Glutamatergic neuron (in vitro differentiated cells): ENCODE measurements around the gene LDLRAD4. TPM values are rescaled to one million over a fixed set of nuclear protein-coding genes. Genes with fewer than 3 reads are reported as not detected.

Experiments used
- DNase-seq: peaks from one replicate; pipeline ENCODE4 v3.0.0; 2022
- H3K27ac Mint-ChIP-seq: one replicate; pipeline ENCODE4 v1.8.0; 2020; ENCODE audit warnings: mild to moderate bottlenecking, mixed read lengths, inconsistent platforms; ENCODE audit not compliant: unreplicated experiment
- H3K27me3 Mint-ChIP-seq: one replicate; pipeline ENCODE4 v1.8.0; 2020; ENCODE audit warnings: mild to moderate bottlenecking, moderate library complexity, mixed read lengths, inconsistent platforms; ENCODE audit not compliant: unreplicated experiment
- H3K36me3 Mint-ChIP-seq: one replicate; pipeline ENCODE4 v1.8.0; 2020; ENCODE audit warnings: mild to moderate bottlenecking, mixed read lengths, inconsistent platforms; ENCODE audit not compliant: unreplicated experiment
- H3K4me1 Mint-ChIP-seq: one replicate; pipeline ENCODE4 v1.8.0; 2020; ENCODE audit warnings: mild to moderate bottlenecking, low read depth, mixed read lengths, inconsistent platforms; ENCODE audit not compliant: unreplicated experiment
- H3K4me3 Mint-ChIP-seq: one replicate; pipeline ENCODE4 v1.8.0; 2020; ENCODE audit warnings: mild to moderate bottlenecking, mixed read lengths, inconsistent platforms; ENCODE audit not compliant: unreplicated experiment
- H3K9me3 Mint-ChIP-seq: one replicate; pipeline ENCODE4 v1.8.0; 2020; ENCODE audit warnings: mild to moderate bottlenecking, moderate library complexity, mixed read lengths, inconsistent platforms; ENCODE audit not compliant: unreplicated experiment
- CTCF ChIP-seq: fragments of 200-600 bp; sonication (generic); IDR thresholded peaks from one replicate; pipeline ENCODE4 v1.5.0; 2021; ENCODE audit not compliant: partially characterized antibody, unreplicated experiment
- total RNA-seq: library from RNA; stranded (reverse); fragmentation: NEBNext Ultra II Directional; extraction: Animal tissue kit (Norgen Biotek cat#: 25700); gene quantifications from one replicate; pipeline ENCODE4 v1.2.1, GENCODE V29; 2021; ENCODE audit not compliant: unreplicated experiment

LDLRAD4 gene
- total RNA-seq, 1 donor from 2014 or later: 0.29 TPM

GRCh38 chr18:13371689-13372418 lies 153.3 kb downstream of the LDLRAD4 start:
- no peaks in the 10 kb centered on the region for H3K9me3 Mint-ChIP-seq
- no peak for TF ChIP-seq CTCF
- no peak overlapping the region for H3K4me3 Mint-ChIP-seq
- no peaks in the 10 kb centered on the region for H3K36me3 Mint-ChIP-seq
- H3K4me1 Mint-ChIP-seq: peaks cover 5% of the 10 kb centered on the region
- DNase-seq: no peak
- H3K27me3 Mint-ChIP-seq: peaks cover 5% of the 10 kb centered on the region
- H3K27ac Mint-ChIP-seq: no peak overlapping the region

DNA sequence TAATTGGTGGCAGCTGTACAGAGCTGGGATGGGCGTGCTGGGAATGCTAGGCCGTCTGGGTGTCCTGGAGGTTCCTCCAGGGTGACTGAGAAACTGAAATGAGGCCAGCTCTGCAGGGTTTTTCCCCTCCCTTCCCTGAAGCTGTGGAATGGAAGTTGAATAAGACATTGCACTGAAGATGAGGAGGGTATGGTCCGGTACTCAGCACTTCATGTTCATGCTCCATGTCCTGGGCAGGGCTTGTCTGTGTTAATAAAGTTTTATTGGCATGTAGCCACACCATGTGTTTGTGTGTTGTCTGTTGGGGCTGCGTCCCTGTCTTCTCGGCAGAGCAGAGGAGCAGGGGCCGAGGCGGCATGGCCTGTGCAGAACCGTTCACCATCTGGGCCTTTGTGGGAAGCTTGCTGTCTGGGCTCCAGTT lies 154.0 kb downstream of the LDLRAD4 start:
- no peak overlapping the region for H3K4me3 Mint-ChIP-seq
- H3K27me3 Mint-ChIP-seq: no peaks in the 10 kb centered on the region
- no peak for TF ChIP-seq CTCF
- no peak for DNase-seq
- peaks cover 7% of the 10 kb centered on the region for H3K4me1 Mint-ChIP-seq
- no peaks in the 10 kb centered on the region for H3K9me3 Mint-ChIP-seq
- no peak overlapping the region for H3K27ac Mint-ChIP-seq
- H3K36me3 Mint-ChIP-seq: no peaks in the 10 kb centered on the region

DNA sequence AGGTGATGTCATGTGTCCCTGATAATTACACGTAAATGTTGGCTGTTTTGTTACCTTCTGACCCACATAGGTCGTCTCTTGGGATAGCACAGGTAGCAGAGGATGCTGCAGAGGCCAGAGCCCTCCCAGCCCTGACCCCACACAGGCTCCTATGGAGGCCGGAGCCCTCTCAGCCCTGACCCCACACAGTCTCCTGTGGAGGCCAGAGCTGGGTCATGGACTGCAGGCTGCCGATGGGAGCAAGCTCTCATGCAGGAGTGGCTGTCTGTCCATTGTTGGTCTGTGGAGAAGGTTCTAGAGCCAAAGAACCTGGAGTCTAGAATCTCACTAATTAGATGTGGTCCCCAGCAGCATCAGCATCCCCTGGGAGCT lies 155.5 kb downstream of the LDLRAD4 start:
- H3K27me3 Mint-ChIP-seq: no peaks in the 10 kb centered on the region
- H3K4me3 Mint-ChIP-seq: no peak overlapping the region
- DNase-seq: no peak
- TF ChIP-seq CTCF: no peak
- H3K27ac Mint-ChIP-seq: no peak overlapping the region
- H3K4me1 Mint-ChIP-seq: peaks cover 11% of the 10 kb centered on the region
- H3K36me3 Mint-ChIP-seq: no peaks in the 10 kb centered on the region
- H3K9me3 Mint-ChIP-seq: no peaks in the 10 kb centered on the region

- H3K4me3 Mint-ChIP-seq: no peak overlapping the region
- no peaks in the 10 kb centered on the region for H3K36me3 Mint-ChIP-seq
- no peak for TF ChIP-seq CTCF
- no peaks in the 10 kb centered on the region for H3K9me3 Mint-ChIP-seq
- no peaks in the 10 kb centered on the region for H3K27me3 Mint-ChIP-seq
- H3K27ac Mint-ChIP-seq: no peak overlapping the region
- peaks cover 11% of the 10 kb centered on the region for H3K4me1 Mint-ChIP-seq
- no peak for DNase-seq
Observed at GRCh38 chr18:13374468-13375301, 156.1 kb downstream of the LDLRAD4 start.
